ENCODE results near the gene STK32C.
A peak's percentile ranks its signal among the peaks of the same experiment; 100 is the strongest.
"Not testable (repeated sequence)": the region's sequence is repeated elsewhere in the genome, so short reads cannot be mapped to it uniquely, and the experiment has no call there.

The STK32C gene

GRCh38 chr10:132320654-132321469 lies 13.1 kb upstream of the STK32C start:
- DNase-seq (ENCODE audit: low read depth, low spot score) = no peak
- no peak overlapping the region for H3K27ac ChIP-seq

- peak; percentile 41 for DNase-seq (ENCODE audit: low read depth, low spot score)
- H3K27ac ChIP-seq = peak overlapping the region; percentile 10
Measured at GRCh38 chr10:132319853-132320653, 12.3 kb upstream of the STK32C start.

GRCh38 chr10:132317477-132317876 lies 9.7 kb upstream of the STK32C start:
- H3K27ac ChIP-seq = not testable (repeated sequence)

GRCh38 chr10:132316133-132316532 lies 8.4 kb upstream of the STK32C start:
- DNase-seq (ENCODE audit: low read depth, low spot score) = no peak
- H3K27ac ChIP-seq = no peak overlapping the region

More at GRCh38 chr10:132317477-132317876, 9.7 kb upstream of the STK32C start:
- not testable (repeated sequence) for DNase-seq (ENCODE audit: low read depth, low spot score)

GRCh38 chr10:132314881-132315280 lies 7.1 kb upstream of the STK32C start:
- H3K27ac ChIP-seq; DNase-seq (ENCODE audit: low read depth, low spot score): not testable (repeated sequence)

- no peak for DNase-seq (ENCODE audit: low read depth, low spot score)
- H3K27ac ChIP-seq = no peak overlapping the region
Measured at GRCh38 chr10:132314336-132314735, 6.6 kb upstream of the STK32C start.

GRCh38 chr10:132313865-132314264 lies 6.1 kb upstream of the STK32C start:
- no peak overlapping the region for H3K27ac ChIP-seq
- no peak for DNase-seq (ENCODE audit: low read depth, low spot score)

- no peak overlapping the region for H3K27ac ChIP-seq
- no peak for DNase-seq (ENCODE audit: low read depth, low spot score)
Measured at GRCh38 chr10:132313305-132313704, 5.6 kb upstream of the STK32C start.

GRCh38 chr10:132311338-132311939 lies 3.7 kb upstream of the STK32C start:
- H3K27ac ChIP-seq = no peak overlapping the region

GRCh38 chr10:132310701-132311337 lies 3.1 kb upstream of the STK32C start:
- DNase-seq (ENCODE audit: low read depth, low spot score) = no peak
- no peak overlapping the region for H3K27ac ChIP-seq

More at GRCh38 chr10:132311338-132311939, 3.7 kb upstream of the STK32C start:
- DNase-seq (ENCODE audit: low read depth, low spot score) = no peak

GRCh38 chr10:132309879-132310591 lies 2.3 kb upstream of the STK32C start:
- no peak overlapping the region for H3K27ac ChIP-seq
- DNase-seq (ENCODE audit: low read depth, low spot score) = no peak

GRCh38 chr10:132309471-132309865 lies 1.7 kb upstream of the STK32C start:
- H3K27ac ChIP-seq = no peak overlapping the region
- no peak for DNase-seq (ENCODE audit: low read depth, low spot score)

- no peak for DNase-seq (ENCODE audit: low read depth, low spot score)
- no peak overlapping the region for H3K27ac ChIP-seq
Measured at GRCh38 chr10:132308587-132309470, 1.1 kb upstream of the STK32C start.

- no peak overlapping the region for H3K27ac ChIP-seq
- DNase-seq (ENCODE audit: low read depth, low spot score) = no peak
Measured at GRCh38 chr10:132306864-132307751, 642 bp downstream of the STK32C start.

- no peak for DNase-seq (ENCODE audit: low read depth, low spot score)
- H3K27ac ChIP-seq = no peak overlapping the region
Measured at GRCh38 chr10:132306343-132306685, 1.4 kb downstream of the STK32C start.

GRCh38 chr10:132305654-132306342 lies 2.0 kb downstream of the STK32C start:
- DNase-seq (ENCODE audit: low read depth, low spot score) = no peak
- no peak overlapping the region for H3K27ac ChIP-seq

GRCh38 chr10:132304756-132305509 lies 2.8 kb downstream of the STK32C start:
- no peak overlapping the region for H3K27ac ChIP-seq
- no peak for DNase-seq (ENCODE audit: low read depth, low spot score)
